Neural cell (in vitro differentiated cells): ENCODE results near the gene ARHGAP25. TPM values are rescaled to one million over a fixed set of nuclear protein-coding genes. Genes with fewer than 3 reads are reported as not detected.

Experiments used
- H2AFZ ChIP-seq: fragments of 200-600, 300-800 bp; sonication (generic), shearing (Covaris generic); 2 replicates; pipeline ENCODE4 v1.6.0; 2014; ENCODE audit warnings: low read depth, mild to moderate bottlenecking, antibody characterized with exemption, low read length, moderate library complexity
- H3F3A ChIP-seq: fragments of 200-600 bp; shearing (Covaris generic); 2 replicates; pipeline ENCODE4 v1.6.1; 2016; ENCODE audit warnings: mild to moderate bottlenecking, moderate library complexity, mixed read lengths, antibody characterized with exemption, low read length; ENCODE audit not compliant: insufficient read depth, poor library complexity, severe bottlenecking
- H3K27ac ChIP-seq: fragments of 200-600, 300-800 bp; sonication (generic), shearing (Covaris generic); 2 replicates; pipeline ENCODE4 v1.5.1; 2014; ENCODE audit warnings: mild to moderate bottlenecking, low read length, moderate library complexity
- H3K27me3 ChIP-seq: fragments of 300-800, 200-600 bp; sonication (generic), shearing (Covaris generic); 2 replicates; pipeline ENCODE4 v1.6.0; 2014; ENCODE audit warnings: mild to moderate bottlenecking, low read depth, low read length, moderate library complexity; ENCODE audit not compliant: insufficient read depth
- H3K36me3 ChIP-seq: fragments of 300-800, 200-600 bp; sonication (generic), shearing (Covaris generic); 2 replicates; pipeline ENCODE4 v1.5.1; 2014; ENCODE audit warnings: mild to moderate bottlenecking, antibody characterized with exemption, low read length, moderate library complexity; ENCODE audit not compliant: insufficient read depth
- H3K4me2 ChIP-seq: fragments of 300-800, 200-600 bp; sonication (generic), shearing (Covaris generic); 2 replicates; pipeline ENCODE4 v1.6.0; 2014; ENCODE audit warnings: mild to moderate bottlenecking, low read length
- H3K4me3 ChIP-seq: fragments of 300-800, 200-600 bp; sonication (generic), shearing (Covaris generic); 2 replicates; pipeline ENCODE4 v1.5.1; 2014; ENCODE audit warnings: mild to moderate bottlenecking, low read length, moderate library complexity
- H3K79me2 ChIP-seq: fragments of 200-600 bp; shearing (Covaris generic); replicated peaks from 2 replicates; pipeline ENCODE4 v1.6.0; 2014; ENCODE audit warnings: mild to moderate bottlenecking, low read length, moderate library complexity; ENCODE audit not compliant: insufficient read depth
- H3K9ac ChIP-seq: fragments of 300-800, 200-600 bp; sonication (generic), shearing (Covaris generic); 2 replicates; pipeline ENCODE4 v1.6.1; 2016; ENCODE audit warnings: mild to moderate bottlenecking, low read length, mixed read lengths
- H3K9me2 ChIP-seq: fragments of 200-600 bp; shearing (Covaris generic); 2 replicates; pipeline ENCODE4 v1.6.1; 2016; ENCODE audit warnings: mild to moderate bottlenecking, low read length, mixed read lengths; ENCODE audit not compliant: insufficient read depth
- H3K9me3 ChIP-seq: fragments of 200-600, 300-800 bp; sonication (generic), shearing (Covaris generic); 2 replicates; pipeline ENCODE4 v1.6.1; 2016; ENCODE audit warnings: mild to moderate bottlenecking, mixed run types, low read length, moderate library complexity, mixed read lengths
- H4K20me1 ChIP-seq: fragments of 200-600 bp; shearing (Covaris generic); 2 replicates; pipeline ENCODE4 v1.6.1; 2016; ENCODE audit warnings: mild to moderate bottlenecking, mixed run types; ENCODE audit not compliant: insufficient read depth
- EP300 ChIP-seq: fragments of 450-650 bp; conservative IDR thresholded peaks from 2 replicates; pipeline ENCODE4 v1.6.1; 2014; ENCODE audit warnings: antibody characterized with exemption, mild to moderate bottlenecking, moderate library complexity; ENCODE audit not compliant: poor library complexity, severe bottlenecking
- EZH2 ChIP-seq: fragments of 200-600, 300-800 bp; shearing (Covaris generic), sonication (generic); IDR thresholded peaks from 2 replicates; pipeline ENCODE4 v1.6.1; 2014; ENCODE audit warnings: antibody characterized with exemption, low read length, borderline replicate concordance, mild to moderate bottlenecking; ENCODE audit not compliant: insufficient read depth, poor library complexity, severe bottlenecking
- MXI1 ChIP-seq: fragments of 450-650 bp; conservative IDR thresholded peaks from 2 replicates; pipeline ENCODE4 v1.6.1; 2014; ENCODE audit warnings: antibody characterized with exemption, mild to moderate bottlenecking; ENCODE audit not compliant: poor library complexity, severe bottlenecking
- POLR2AphosphoS5 ChIP-seq: IDR thresholded peaks from 2 replicates; pipeline ENCODE4 v1.6.1; 2012
- RAD21 ChIP-seq: fragments of 450-650 bp; conservative IDR thresholded peaks from 2 replicates; pipeline ENCODE4 v1.6.1; 2014; ENCODE audit warnings: antibody characterized with exemption, mild to moderate bottlenecking, moderate library complexity
- SMC3 ChIP-seq: fragments of 450-650 bp; conservative IDR thresholded peaks from 2 replicates; pipeline ENCODE4 v1.6.1; 2014; ENCODE audit warnings: antibody characterized with exemption, mild to moderate bottlenecking, moderate library complexity; ENCODE audit not compliant: poor library complexity
- TAF1 ChIP-seq: IDR thresholded peaks from 2 replicates; pipeline ENCODE4 v1.6.1; 2012; ENCODE audit warnings: low read depth
- polyA plus RNA-seq: library from polyadenylated mRNA; depleted of rRNA; stranded (reverse); fragments of >200 nt; gene quantifications from 2 replicates; pipeline ENCODE4 v1.2.3, GENCODE V29; 2014
- TF ChIP-seq, protein P1 (sequence below): IDR thresholded peaks from 2 replicates; pipeline ENCODE4 v1.6.1; 2012; ENCODE audit warnings: borderline replicate concordance
- TF ChIP-seq, protein P2 (sequence below): fragments of 450-650 bp; IDR thresholded peaks from 2 replicates; pipeline ENCODE4 v1.5.1; 2014; ENCODE audit warnings: antibody characterized with exemption, mild to moderate bottlenecking, moderate library complexity; ENCODE audit not compliant: poor library complexity, severe bottlenecking

ARHGAP25 gene
- polyA plus RNA-seq, 1 donor from 2014 or later, result not detected

DNA sequence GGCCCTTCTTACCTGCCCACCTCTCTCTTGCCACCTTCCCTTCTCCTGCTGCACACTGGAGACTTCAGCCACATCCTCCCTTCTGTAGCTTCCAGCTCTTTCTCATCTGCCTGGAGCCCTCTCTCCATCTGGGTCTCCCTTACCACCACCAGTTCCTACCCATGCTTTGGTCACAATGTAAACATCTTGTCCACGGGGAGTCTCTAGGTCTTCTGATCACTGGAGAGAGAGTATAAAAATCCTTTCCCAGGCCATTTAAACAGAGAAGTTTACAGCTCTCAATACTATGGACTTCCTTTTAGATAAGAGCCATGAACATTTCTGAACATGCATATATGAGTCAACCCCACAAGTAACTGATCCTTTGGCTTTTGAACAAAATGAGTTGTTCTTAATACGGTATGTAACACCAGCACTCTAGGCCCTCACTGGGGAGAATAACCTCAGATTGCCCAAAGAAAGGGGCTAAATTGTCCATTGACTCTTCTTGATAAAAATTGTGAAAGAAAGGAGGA, 5.8 kb downstream of the ARHGAP25 start:
- H3K36me3 ChIP-seq, result no peaks in the 10 kb centered on the region
- no peak overlapping the region for H2AFZ ChIP-seq
- H3K4me2 ChIP-seq, result no peak overlapping the region
- H3F3A ChIP-seq, result no peaks in the 10 kb centered on the region
- no peak overlapping the region for H3K9ac ChIP-seq
- no peaks in the 10 kb centered on the region for H3K27me3 ChIP-seq
- H4K20me1 ChIP-seq, result no peaks in the 10 kb centered on the region
- H3K27ac ChIP-seq, result no peak overlapping the region
- no peaks in the 10 kb centered on the region for H3K9me2 ChIP-seq
- no peaks in the 10 kb centered on the region for H3K79me2 ChIP-seq
- no peaks in the 10 kb centered on the region for H3K9me3 ChIP-seq
- no peak overlapping the region for H3K4me3 ChIP-seq
- TF ChIP-seq SMC3, result no peak
- TF ChIP-seq, protein P1, sequence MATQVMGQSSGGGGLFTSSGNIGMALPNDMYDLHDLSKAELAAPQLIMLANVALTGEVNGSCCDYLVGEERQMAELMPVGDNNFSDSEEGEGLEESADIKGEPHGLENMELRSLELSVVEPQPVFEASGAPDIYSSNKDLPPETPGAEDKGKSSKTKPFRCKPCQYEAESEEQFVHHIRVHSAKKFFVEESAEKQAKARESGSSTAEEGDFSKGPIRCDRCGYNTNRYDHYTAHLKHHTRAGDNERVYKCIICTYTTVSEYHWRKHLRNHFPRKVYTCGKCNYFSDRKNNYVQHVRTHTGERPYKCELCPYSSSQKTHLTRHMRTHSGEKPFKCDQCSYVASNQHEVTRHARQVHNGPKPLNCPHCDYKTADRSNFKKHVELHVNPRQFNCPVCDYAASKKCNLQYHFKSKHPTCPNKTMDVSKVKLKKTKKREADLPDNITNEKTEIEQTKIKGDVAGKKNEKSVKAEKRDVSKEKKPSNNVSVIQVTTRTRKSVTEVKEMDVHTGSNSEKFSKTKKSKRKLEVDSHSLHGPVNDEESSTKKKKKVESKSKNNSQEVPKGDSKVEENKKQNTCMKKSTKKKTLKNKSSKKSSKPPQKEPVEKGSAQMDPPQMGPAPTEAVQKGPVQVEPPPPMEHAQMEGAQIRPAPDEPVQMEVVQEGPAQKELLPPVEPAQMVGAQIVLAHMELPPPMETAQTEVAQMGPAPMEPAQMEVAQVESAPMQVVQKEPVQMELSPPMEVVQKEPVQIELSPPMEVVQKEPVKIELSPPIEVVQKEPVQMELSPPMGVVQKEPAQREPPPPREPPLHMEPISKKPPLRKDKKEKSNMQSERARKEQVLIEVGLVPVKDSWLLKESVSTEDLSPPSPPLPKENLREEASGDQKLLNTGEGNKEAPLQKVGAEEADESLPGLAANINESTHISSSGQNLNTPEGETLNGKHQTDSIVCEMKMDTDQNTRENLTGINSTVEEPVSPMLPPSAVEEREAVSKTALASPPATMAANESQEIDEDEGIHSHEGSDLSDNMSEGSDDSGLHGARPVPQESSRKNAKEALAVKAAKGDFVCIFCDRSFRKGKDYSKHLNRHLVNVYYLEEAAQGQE, result no peak
- no peak for TF ChIP-seq MXI1
- TF ChIP-seq TAF1, result no peak
- TF ChIP-seq EZH2, result no peak
- no peak for TF ChIP-seq EP300
- no peak for TF ChIP-seq RAD21
- no peak for TF ChIP-seq POLR2AphosphoS5
- TF ChIP-seq, protein P2, sequence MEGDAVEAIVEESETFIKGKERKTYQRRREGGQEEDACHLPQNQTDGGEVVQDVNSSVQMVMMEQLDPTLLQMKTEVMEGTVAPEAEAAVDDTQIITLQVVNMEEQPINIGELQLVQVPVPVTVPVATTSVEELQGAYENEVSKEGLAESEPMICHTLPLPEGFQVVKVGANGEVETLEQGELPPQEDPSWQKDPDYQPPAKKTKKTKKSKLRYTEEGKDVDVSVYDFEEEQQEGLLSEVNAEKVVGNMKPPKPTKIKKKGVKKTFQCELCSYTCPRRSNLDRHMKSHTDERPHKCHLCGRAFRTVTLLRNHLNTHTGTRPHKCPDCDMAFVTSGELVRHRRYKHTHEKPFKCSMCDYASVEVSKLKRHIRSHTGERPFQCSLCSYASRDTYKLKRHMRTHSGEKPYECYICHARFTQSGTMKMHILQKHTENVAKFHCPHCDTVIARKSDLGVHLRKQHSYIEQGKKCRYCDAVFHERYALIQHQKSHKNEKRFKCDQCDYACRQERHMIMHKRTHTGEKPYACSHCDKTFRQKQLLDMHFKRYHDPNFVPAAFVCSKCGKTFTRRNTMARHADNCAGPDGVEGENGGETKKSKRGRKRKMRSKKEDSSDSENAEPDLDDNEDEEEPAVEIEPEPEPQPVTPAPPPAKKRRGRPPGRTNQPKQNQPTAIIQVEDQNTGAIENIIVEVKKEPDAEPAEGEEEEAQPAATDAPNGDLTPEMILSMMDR, result no peak

DNA sequence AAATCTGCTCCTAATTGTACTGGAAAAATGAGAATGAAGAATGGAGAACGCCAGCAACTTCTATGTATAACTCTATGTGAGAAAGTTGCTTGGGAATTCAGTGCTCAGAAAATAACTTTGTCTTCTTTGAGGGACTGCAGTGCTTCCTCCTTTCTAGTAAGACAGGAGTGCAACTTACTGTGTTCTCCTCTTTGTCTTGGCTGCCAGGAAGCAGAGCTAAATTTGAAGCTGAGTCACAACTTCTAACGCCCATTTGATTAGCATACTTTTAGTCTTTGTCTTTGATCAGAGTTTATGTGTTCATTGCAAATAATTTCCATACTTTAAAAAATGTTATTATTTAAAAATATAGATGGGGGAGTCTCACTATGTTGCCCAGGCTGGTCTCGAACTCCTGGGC, 6.6 kb downstream of the ARHGAP25 start:
- Histone ChIP-seq H3K9me2 (no peaks in the 10 kb centered on the region), H3K9ac (no peak overlapping the region), H3K27me3 (no peaks in the 10 kb centered on the region), H3K27ac (no peak overlapping the region), H3K79me2 (no peaks in the 10 kb centered on the region), H3K4me2 (no peak overlapping the region), H3K36me3 (no peaks in the 10 kb centered on the region), H3K4me3 (no peak overlapping the region), H2AFZ (no peak overlapping the region), H3K9me3 (no peaks in the 10 kb centered on the region), H3F3A (no peaks in the 10 kb centered on the region), H4K20me1 (no peaks in the 10 kb centered on the region)
- TF ChIP-seq MXI1, result no peak
- TF ChIP-seq, protein P1, result no peak
- no peak for TF ChIP-seq EZH2
- no peak for TF ChIP-seq EP300
- no peak for TF ChIP-seq POLR2AphosphoS5
- TF ChIP-seq, protein P2, result no peak
- TF ChIP-seq SMC3, result no peak
- TF ChIP-seq RAD21, result no peak
- no peak for TF ChIP-seq TAF1
